HEK293 (cell line): Measurements from ENCODE around the gene BAK1.

Experiments used
- CTCF ChIA-PET: fragments of 350-600 bp; formaldehyde crosslinking; extraction: SDS; loops from one replicate; lab custom pipeline; 2021; ENCODE audit warnings: antibody characterized with exemption; lab: Yijun Ruan, JAX
- POLR2A ChIA-PET: fragments of 300-600 bp; formaldehyde crosslinking; extraction: SDS; loops from one replicate; lab custom pipeline; 2020; ENCODE audit warnings: antibody characterized with exemption, inconsistent platforms; lab: Yijun Ruan, JAX
- H3K27ac ChIP-seq: fragments of 200-500 bp; sonication (Bioruptor generic); 2 replicates; pipeline ENCODE4 v1.5.1; 2014; ENCODE audit warnings: low read depth, low read length, control low read depth, inconsistent platforms; ENCODE audit errors: extremely low read depth
- H3K36me3 ChIP-seq, 2 experiments: fragments of 200-500 bp in 1 of 2; sonication (Bioruptor generic) in 1 of 2; 1 replicate in 1 of 2; 2 replicates in 1 of 2; pipeline ENCODE4 v1.5.1; 2014 to 2017; ENCODE audit warnings: inconsistent platforms in 2 of 2, low read length in 2 of 2; ENCODE audit not compliant: control insufficient read depth in 2 of 2, insufficient read depth in 1 of 2
- H3K4me1 ChIP-seq: fragments of 200-500 bp; sonication (Bioruptor generic); 2 replicates; pipeline ENCODE4 v1.5.1; 2014; ENCODE audit warnings: mild to moderate bottlenecking, low read length, inconsistent platforms; ENCODE audit not compliant: control insufficient read depth, insufficient read depth
- H3K4me3 ChIP-seq: 2 replicates; pipeline ENCODE4 v1.5.1; 2011; ENCODE audit warnings: low read depth, mild to moderate bottlenecking, control low read depth, low read length, moderate library complexity
- H3K9me3 ChIP-seq: fragments of 200-500 bp; sonication (Bioruptor generic); 2 replicates; pipeline ENCODE4 v1.5.1; 2014; ENCODE audit warnings: low read depth, low read length, inconsistent platforms; ENCODE audit not compliant: control insufficient read depth, insufficient read depth
- GLI4 ChIP-seq: fragments of 450-650 bp; formaldehyde crosslinking; IDR thresholded peaks from 2 replicates; pipeline ENCODE4 v1.5.1; 2016; ENCODE audit warnings: missing biosample characterization, missing genetic modification characterization
- MEIS1 ChIP-seq: sonication (generic); formaldehyde crosslinking; IDR thresholded peaks from 2 replicates; pipeline ENCODE4 v1.8.1; 2022; ENCODE audit warnings: missing genetic modification reagents, mild to moderate bottlenecking, borderline replicate concordance
- OVOL3 ChIP-seq: fragments of 450-650 bp; formaldehyde crosslinking; IDR thresholded peaks from 2 replicates; pipeline ENCODE4 v1.5.1; 2016; ENCODE audit warnings: missing biosample characterization, missing genetic modification characterization
- PRDM1 ChIP-seq: fragments of 450-650 bp; formaldehyde crosslinking; IDR thresholded peaks from 2 replicates; pipeline ENCODE4; 2016; ENCODE audit warnings: missing biosample characterization, missing genetic modification characterization
- ZBTB20 ChIP-seq: fragments of 450-650 bp; formaldehyde crosslinking; IDR thresholded peaks from 2 replicates; pipeline ENCODE4 v1.5.1; 2016; ENCODE audit warnings: missing biosample characterization, missing genetic modification characterization
- ZBTB7A ChIP-seq: fragments of 450-650 bp; formaldehyde crosslinking; IDR thresholded peaks from 2 replicates; pipeline ENCODE4 v1.5.1; 2016; ENCODE audit warnings: low read depth, missing biosample characterization, missing genetic modification characterization
- ZFP69B ChIP-seq: fragments of 450-650 bp; formaldehyde crosslinking; IDR thresholded peaks from 2 replicates; pipeline ENCODE4 v1.5.1; 2016; ENCODE audit warnings: missing biosample characterization, missing genetic modification characterization
- ZNF112 ChIP-seq: fragments of 450-650 bp; formaldehyde crosslinking; IDR thresholded peaks from 2 replicates; pipeline ENCODE4 v1.5.0; 2017; ENCODE audit warnings: missing biosample characterization, missing genetic modification characterization
- ZNF23 ChIP-seq: fragments of 450-650 bp; formaldehyde crosslinking; IDR thresholded peaks from 2 replicates; pipeline ENCODE4 v1.5.1; 2016; ENCODE audit warnings: missing biosample characterization, missing genetic modification characterization, borderline replicate concordance
- ZNF341 ChIP-seq: fragments of 450-650 bp; formaldehyde crosslinking; IDR thresholded peaks from 2 replicates; pipeline ENCODE4; 2016; ENCODE audit warnings: low read depth, missing biosample characterization, missing genetic modification characterization
- ZNF350 ChIP-seq: fragments of 450-650 bp; formaldehyde crosslinking; IDR thresholded peaks from 2 replicates; pipeline ENCODE4 v1.5.0; 2017; ENCODE audit warnings: missing biosample characterization, mild to moderate bottlenecking, missing genetic modification characterization
- ZNF354C ChIP-seq: fragments of 450-650 bp; formaldehyde crosslinking; IDR thresholded peaks from 2 replicates; pipeline ENCODE4 v1.5.1; 2016; ENCODE audit warnings: missing biosample characterization, missing genetic modification characterization, low read depth, borderline replicate concordance
- ZNF558 ChIP-seq: fragments of 450-650 bp; formaldehyde crosslinking; IDR thresholded peaks from 2 replicates; pipeline ENCODE4 v1.5.1; 2016; ENCODE audit warnings: missing biosample characterization, missing genetic modification characterization
- ZNF701 ChIP-seq: fragments of 450-650 bp; formaldehyde crosslinking; IDR thresholded peaks from 2 replicates; pipeline ENCODE4 v1.5.1; 2016; ENCODE audit warnings: missing biosample characterization, missing genetic modification characterization
- ZNF830 ChIP-seq: fragments of 450-650 bp; IDR thresholded peaks from 2 replicates; pipeline ENCODE4 v1.5.0; 2018; ENCODE audit warnings: missing biosample characterization, missing genetic modification characterization, low read depth, mild to moderate bottlenecking, moderate library complexity
- ZXDB ChIP-seq: fragments of 450-650 bp; formaldehyde crosslinking; IDR thresholded peaks from 2 replicates; pipeline ENCODE4 v1.5.1; 2016; ENCODE audit warnings: missing biosample characterization, missing genetic modification characterization
- TF ChIP-seq, protein P1 (sequence below): fragments of 450-650 bp; formaldehyde crosslinking; IDR thresholded peaks from 2 replicates; pipeline ENCODE4 v1.5.1; 2016; ENCODE audit warnings: missing biosample characterization, missing genetic modification characterization
- TF ChIP-seq, protein P2 (sequence below): fragments of 450-650 bp; IDR thresholded peaks from 2 replicates; pipeline ENCODE4 v1.5.1; 2018; ENCODE audit warnings: missing biosample characterization, mild to moderate bottlenecking, missing genetic modification characterization
- TF ChIP-seq, protein P3 (sequence below): fragments of 450-650 bp; formaldehyde crosslinking; IDR thresholded peaks from 2 replicates; pipeline ENCODE4 v1.5.1; 2016; ENCODE audit warnings: missing biosample characterization, missing genetic modification characterization
- TF ChIP-seq, protein P4 (sequence below): fragments of 450-650 bp; formaldehyde crosslinking; IDR thresholded peaks from 2 replicates; pipeline ENCODE4 v1.5.1; 2016; ENCODE audit warnings: missing biosample characterization, missing genetic modification characterization, borderline replicate concordance

Gene BAK1

DNA sequence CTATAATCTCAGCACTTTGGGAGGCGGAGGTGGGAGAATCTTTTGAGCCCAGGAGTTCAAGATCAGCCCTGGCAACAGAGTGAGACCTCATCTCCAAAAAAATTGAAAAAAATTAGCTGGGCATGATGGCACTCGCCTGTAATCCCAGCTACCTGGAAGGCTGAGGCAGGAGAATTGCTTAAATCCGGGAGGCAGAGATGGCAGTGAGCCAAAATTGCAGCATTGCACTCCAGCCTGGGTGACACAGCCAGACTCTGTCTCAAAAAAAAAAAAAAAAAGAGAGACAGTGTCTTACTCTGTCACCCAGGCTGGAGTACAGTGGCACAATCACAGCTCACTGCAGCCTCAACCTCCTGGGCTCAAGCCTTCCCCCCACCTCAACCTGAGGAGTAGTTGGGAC lies 27.2 kb downstream of the BAK1 start (continued):
- TF ChIP-seq, protein P1, sequence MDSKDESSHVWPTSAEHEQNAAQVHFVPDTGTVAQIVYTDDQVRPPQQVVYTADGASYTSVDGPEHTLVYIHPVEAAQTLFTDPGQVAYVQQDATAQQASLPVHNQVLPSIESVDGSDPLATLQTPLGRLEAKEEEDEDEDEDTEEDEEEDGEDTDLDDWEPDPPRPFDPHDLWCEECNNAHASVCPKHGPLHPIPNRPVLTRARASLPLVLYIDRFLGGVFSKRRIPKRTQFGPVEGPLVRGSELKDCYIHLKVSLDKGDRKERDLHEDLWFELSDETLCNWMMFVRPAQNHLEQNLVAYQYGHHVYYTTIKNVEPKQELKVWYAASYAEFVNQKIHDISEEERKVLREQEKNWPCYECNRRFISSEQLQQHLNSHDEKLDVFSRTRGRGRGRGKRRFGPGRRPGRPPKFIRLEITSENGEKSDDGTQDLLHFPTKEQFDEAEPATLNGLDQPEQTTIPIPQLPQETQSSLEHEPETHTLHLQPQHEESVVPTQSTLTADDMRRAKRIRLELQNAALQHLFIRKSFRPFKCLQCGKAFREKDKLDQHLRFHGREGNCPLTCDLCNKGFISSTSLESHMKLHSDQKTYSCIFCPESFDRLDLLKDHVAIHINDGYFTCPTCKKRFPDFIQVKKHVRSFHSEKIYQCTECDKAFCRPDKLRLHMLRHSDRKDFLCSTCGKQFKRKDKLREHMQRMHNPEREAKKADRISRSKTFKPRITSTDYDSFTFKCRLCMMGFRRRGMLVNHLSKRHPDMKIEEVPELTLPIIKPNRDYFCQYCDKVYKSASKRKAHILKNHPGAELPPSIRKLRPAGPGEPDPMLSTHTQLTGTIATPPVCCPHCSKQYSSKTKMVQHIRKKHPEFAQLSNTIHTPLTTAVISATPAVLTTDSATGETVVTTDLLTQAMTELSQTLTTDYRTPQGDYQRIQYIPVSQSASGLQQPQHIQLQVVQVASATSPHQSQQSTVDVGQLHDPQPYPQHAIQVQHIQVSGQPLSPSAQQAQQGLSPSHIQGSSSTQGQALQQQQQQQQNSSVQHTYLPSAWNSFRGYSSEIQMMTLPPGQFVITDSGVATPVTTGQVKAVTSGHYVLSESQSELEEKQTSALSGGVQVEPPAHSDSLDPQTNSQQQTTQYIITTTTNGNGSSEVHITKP (tag by site-specific recombination) = peak; percentile 37; the same call in 1 of the 2 replicates
- TF ChIP-seq, protein P2, sequence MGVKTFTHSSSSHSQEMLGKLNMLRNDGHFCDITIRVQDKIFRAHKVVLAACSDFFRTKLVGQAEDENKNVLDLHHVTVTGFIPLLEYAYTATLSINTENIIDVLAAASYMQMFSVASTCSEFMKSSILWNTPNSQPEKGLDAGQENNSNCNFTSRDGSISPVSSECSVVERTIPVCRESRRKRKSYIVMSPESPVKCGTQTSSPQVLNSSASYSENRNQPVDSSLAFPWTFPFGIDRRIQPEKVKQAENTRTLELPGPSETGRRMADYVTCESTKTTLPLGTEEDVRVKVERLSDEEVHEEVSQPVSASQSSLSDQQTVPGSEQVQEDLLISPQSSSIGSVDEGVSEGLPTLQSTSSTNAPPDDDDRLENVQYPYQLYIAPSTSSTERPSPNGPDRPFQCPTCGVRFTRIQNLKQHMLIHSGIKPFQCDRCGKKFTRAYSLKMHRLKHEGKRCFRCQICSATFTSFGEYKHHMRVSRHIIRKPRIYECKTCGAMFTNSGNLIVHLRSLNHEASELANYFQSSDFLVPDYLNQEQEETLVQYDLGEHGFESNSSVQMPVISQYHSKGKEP (tag by site-specific recombination) = peak; percentile 75

DNA sequence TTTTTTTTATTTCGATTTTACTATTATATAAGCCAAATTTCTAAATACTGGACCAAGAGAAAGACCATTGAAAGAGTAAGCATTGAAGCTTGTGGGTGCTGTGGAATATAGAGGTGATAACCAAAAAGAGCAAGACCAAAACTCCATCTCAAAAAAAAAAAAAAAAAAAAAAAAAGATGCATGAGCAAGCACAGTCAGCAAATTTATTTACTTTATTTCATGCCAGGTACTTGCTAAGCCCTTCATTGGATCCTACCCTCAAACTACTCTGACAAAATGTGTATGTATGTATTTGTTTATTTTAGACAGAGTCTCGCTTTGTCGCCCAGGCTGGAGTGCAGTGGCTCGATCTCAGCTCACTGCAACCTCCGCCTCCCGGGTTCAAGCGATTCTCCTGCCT lies 27.8 kb downstream of the BAK1 start:
- POLR2A ChIA-PET = interaction anchor here (0.6 to 1.6 kb wide), 4 partner anchors 18 to 219 kb away, joined by 4 to 12 read pairs (median 6); no protein-coding TSS in a partner anchor
- Histone ChIP-seq H3K9me3 (no peaks in the 10 kb centered on the region), H3K27ac (no peak overlapping the region), H3K36me3 (no peaks in the 10 kb centered on the region), H3K4me1 (peaks cover 2% of the 10 kb centered on the region; the same call in 1 of the 2 replicates), H3K4me3 (no peak overlapping the region)
- no peak for TF ChIP-seq PRDM1 (tag by site-specific recombination)
- TF ChIP-seq ZFP69B (tag by site-specific recombination) = no peak
- no peak for TF ChIP-seq ZXDB (tag by site-specific recombination)
- no peak for TF ChIP-seq GLI4 (tag by site-specific recombination)
- no peak for TF ChIP-seq ZNF23 (tag by site-specific recombination)
- TF ChIP-seq ZNF341 (tag by site-specific recombination) = no peak
- TF ChIP-seq ZNF558 (tag by site-specific recombination) = no peak
- TF ChIP-seq, protein P3, sequence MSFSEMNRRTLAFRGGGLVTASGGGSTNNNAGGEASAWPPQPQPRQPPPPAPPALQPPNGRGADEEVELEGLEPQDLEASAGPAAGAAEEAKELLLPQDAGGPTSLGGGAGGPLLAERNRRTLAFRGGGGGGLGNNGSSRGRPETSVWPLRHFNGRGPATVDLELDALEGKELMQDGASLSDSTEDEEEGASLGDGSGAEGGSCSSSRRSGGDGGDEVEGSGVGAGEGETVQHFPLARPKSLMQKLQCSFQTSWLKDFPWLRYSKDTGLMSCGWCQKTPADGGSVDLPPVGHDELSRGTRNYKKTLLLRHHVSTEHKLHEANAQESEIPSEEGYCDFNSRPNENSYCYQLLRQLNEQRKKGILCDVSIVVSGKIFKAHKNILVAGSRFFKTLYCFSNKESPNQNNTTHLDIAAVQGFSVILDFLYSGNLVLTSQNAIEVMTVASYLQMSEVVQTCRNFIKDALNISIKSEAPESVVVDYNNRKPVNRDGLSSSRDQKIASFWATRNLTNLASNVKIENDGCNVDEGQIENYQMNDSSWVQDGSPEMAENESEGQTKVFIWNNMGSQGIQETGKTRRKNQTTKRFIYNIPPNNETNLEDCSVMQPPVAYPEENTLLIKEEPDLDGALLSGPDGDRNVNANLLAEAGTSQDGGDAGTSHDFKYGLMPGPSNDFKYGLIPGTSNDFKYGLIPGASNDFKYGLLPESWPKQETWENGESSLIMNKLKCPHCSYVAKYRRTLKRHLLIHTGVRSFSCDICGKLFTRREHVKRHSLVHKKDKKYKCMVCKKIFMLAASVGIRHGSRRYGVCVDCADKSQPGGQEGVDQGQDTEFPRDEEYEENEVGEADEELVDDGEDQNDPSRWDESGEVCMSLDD = no peak
- TF ChIP-seq ZBTB7A (tag by site-specific recombination) = no peak
- no peak for TF ChIP-seq ZNF112 (tag by site-specific recombination)
- TF ChIP-seq ZBTB20 (tag by site-specific recombination) = no peak
- TF ChIP-seq MEIS1 (CRISPR knock-in tag) = no peak
- TF ChIP-seq ZNF830 = no peak
- TF ChIP-seq ZNF701 (tag by site-specific recombination) = no peak
- TF ChIP-seq ZNF350 (tag by site-specific recombination) = no peak
- TF ChIP-seq, protein P4, sequence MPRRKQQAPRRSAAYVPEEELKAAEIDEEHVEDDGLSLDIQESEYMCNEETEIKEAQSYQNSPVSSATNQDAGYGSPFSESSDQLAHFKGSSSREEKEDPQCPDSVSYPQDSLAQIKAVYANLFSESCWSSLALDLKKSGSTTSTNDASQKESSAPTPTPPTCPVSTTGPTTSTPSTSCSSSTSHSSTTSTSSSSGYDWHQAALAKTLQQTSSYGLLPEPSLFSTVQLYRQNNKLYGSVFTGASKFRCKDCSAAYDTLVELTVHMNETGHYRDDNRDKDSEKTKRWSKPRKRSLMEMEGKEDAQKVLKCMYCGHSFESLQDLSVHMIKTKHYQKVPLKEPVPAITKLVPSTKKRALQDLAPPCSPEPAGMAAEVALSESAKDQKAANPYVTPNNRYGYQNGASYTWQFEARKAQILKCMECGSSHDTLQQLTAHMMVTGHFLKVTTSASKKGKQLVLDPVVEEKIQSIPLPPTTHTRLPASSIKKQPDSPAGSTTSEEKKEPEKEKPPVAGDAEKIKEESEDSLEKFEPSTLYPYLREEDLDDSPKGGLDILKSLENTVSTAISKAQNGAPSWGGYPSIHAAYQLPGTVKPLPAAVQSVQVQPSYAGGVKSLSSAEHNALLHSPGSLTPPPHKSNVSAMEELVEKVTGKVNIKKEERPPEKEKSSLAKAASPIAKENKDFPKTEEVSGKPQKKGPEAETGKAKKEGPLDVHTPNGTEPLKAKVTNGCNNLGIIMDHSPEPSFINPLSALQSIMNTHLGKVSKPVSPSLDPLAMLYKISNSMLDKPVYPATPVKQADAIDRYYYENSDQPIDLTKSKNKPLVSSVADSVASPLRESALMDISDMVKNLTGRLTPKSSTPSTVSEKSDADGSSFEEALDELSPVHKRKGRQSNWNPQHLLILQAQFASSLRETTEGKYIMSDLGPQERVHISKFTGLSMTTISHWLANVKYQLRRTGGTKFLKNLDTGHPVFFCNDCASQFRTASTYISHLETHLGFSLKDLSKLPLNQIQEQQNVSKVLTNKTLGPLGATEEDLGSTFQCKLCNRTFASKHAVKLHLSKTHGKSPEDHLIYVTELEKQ (tag by site-specific recombination) = no peak
- no peak for TF ChIP-seq ZNF354C (tag by site-specific recombination)
- no peak for TF ChIP-seq OVOL3 (tag by site-specific recombination)
- CTCF ChIA-PET = interaction anchor here (0.6 kb wide), 1 partner anchor 94 kb away, joined by 4 read pairs; no protein-coding TSS in a partner anchor
